Measurements from ENCODE around the gene MMRN2. TPM values are rescaled to one million over a fixed set of nuclear protein-coding genes. Genes with fewer than 3 reads are reported as not detected.

The MMRN2 gene
- total RNA-seq, 2 experiments from 2014 or later, result not detected

DNA sequence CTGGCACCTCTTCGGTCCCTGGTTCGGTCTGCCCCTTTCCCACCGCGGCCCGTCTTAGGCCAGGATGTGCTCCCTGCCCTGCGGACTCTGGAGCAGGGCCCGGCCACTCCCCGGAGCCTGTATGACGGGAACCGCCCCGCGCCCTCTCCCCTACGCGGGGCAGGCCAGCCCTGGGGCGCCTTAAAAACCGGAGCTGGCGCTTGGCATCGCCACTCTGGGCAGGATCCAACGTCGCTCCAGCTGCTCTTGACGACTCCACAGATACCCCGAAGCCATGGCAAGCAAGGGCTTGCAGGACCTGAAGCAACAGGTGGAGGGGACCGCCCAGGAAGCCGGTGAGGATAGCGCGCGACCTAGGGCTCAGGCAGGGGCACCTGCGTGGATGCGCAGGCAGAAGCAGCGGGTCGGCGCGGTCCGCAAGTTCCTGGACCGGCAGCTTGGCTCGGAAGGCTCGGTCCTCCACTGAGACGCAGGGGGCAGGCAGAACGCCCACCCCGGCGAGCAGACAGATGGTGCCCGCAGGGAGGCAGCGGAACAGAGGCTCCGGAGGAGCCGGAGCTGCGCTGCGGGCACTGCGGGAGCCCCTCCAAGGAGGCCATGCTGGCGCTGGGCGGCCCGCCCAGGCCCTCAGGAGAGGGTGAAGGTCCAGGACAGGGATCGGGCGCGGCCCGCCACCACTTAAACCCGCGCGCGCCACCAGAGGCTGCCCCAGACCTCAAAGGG is 11.0 kb upstream of the MMRN2 start, which contains the start of gene ADIRF:
ADIRF (plus strand) TSS at position 212 of the 723 bp plus-strand sequence; CDS start at position 275, 63 bp downstream.
- no peak within 1 kb of the TSS for H3K27ac ChIP-seq (ENCODE audit: low read depth, low read length, poor library complexity, severe bottlenecking)
- no peaks in the 10 kb centered on the region for H3K9me3 ChIP-seq (ENCODE audit: low read length)
- intact Hi-C loops (cut with micrococcal nuclease; ENCODE audit: unreplicated experiment), result loop anchor here (10.0 kb wide), 1 partner anchor 254 kb away; no protein-coding TSS in a partner anchor
- no peaks in the 10 kb centered on the region for H3K79me2 ChIP-seq (ENCODE audit: insufficient read depth, low read depth, low read length)
- H3K4me3 ChIP-seq (ENCODE audit: low read depth, low read length, poor library complexity, severe bottlenecking), result no peak within 1 kb of the TSS
- no peaks in the 10 kb centered on the region for H4K20me1 ChIP-seq (ENCODE audit: insufficient read depth, low read length)
- no peak within 1 kb of the TSS for H2AFZ ChIP-seq (ENCODE audit: low read length)
- DNase-seq (ENCODE audit: low spot score), result no peak
- H3K9me2 ChIP-seq (ENCODE audit: insufficient read depth, low read length), result no peaks in the 10 kb centered on the region
- no TSS peak for BruUV-seq (replicated peaks)
- no peaks in the 10 kb centered on the region for H3K4me1 ChIP-seq (ENCODE audit: insufficient read depth, low read length, poor library complexity, severe bottlenecking)
- no peak for TF ChIP-seq EZH2phosphoT487 (IDR thresholded peaks at IDR 0.05; ENCODE audit: borderline replicate concordance, low read depth, low read length)
- TF ChIP-seq, protein P1, sequence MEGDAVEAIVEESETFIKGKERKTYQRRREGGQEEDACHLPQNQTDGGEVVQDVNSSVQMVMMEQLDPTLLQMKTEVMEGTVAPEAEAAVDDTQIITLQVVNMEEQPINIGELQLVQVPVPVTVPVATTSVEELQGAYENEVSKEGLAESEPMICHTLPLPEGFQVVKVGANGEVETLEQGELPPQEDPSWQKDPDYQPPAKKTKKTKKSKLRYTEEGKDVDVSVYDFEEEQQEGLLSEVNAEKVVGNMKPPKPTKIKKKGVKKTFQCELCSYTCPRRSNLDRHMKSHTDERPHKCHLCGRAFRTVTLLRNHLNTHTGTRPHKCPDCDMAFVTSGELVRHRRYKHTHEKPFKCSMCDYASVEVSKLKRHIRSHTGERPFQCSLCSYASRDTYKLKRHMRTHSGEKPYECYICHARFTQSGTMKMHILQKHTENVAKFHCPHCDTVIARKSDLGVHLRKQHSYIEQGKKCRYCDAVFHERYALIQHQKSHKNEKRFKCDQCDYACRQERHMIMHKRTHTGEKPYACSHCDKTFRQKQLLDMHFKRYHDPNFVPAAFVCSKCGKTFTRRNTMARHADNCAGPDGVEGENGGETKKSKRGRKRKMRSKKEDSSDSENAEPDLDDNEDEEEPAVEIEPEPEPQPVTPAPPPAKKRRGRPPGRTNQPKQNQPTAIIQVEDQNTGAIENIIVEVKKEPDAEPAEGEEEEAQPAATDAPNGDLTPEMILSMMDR (conservative IDR thresholded peaks at IDR 0.05; ENCODE audit: low read length), result no peak
- POLR2A ChIA-PET, result no interaction called here
- CTCF ChIA-PET (ENCODE audit: unreplicated experiment), result no interaction called here
- H3K4me2 ChIP-seq (ENCODE audit: low read length), result no peak within 1 kb of the TSS
- no peaks in the 10 kb centered on the region for H3K36me3 ChIP-seq (ENCODE audit: insufficient read depth, low read length)

DNA sequence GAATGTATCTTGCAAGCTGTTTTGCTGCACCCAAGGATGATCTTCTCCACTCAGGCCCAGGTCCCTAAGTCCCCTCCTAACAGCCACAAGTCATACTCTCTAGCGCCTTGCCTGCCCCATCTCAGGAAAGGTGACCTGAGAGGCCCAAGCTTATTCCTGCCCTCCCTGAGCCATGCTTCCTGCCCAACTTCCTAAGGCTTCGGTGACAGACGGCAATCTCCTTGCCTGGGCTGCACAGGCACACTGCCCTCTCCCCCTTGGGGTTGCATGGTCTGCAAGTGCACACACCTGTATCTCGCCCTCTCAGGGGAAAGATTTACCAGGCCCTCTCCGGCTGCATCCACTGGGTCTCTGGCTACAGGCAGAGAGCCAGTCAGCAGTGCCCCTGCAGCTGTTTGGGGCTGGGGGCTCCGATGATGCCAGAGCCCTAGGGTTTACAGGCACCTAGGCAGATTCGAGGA is 10.1 kb upstream of the MMRN2 start:
- ChIA-PET CTCF (ENCODE audit: unreplicated experiment) (no interaction called here), POLR2A (no interaction called here)
- H3K4me2 ChIP-seq (ENCODE audit: low read length), result no peak overlapping the region
- H3K36me3 ChIP-seq (ENCODE audit: insufficient read depth, low read length), result no peaks in the 10 kb centered on the region
- intact Hi-C loops (cut with micrococcal nuclease; ENCODE audit: unreplicated experiment), result loop anchor here (10.0 kb wide), 1 partner anchor 253 kb away; no protein-coding TSS in a partner anchor
- no peak overlapping the region for H2AFZ ChIP-seq (ENCODE audit: low read length)
- no peak overlapping the region for H3K4me3 ChIP-seq (ENCODE audit: low read depth, low read length, poor library complexity, severe bottlenecking)
- no peaks in the 10 kb centered on the region for H4K20me1 ChIP-seq (ENCODE audit: insufficient read depth, low read length)
- no peak for DNase-seq (ENCODE audit: low spot score)
- H3K79me2 ChIP-seq (ENCODE audit: insufficient read depth, low read depth, low read length), result no peaks in the 10 kb centered on the region
- no peaks in the 10 kb centered on the region for H3K9me3 ChIP-seq (ENCODE audit: low read length)
- TF ChIP-seq, protein P1 (conservative IDR thresholded peaks at IDR 0.05; ENCODE audit: low read length), result no peak
- no peak for TF ChIP-seq EZH2phosphoT487 (IDR thresholded peaks at IDR 0.05; ENCODE audit: borderline replicate concordance, low read depth, low read length)
- no peaks in the 10 kb centered on the region for H3K9me2 ChIP-seq (ENCODE audit: insufficient read depth, low read length)
- BruUV-seq (replicated peaks), result no TSS peak
- no peaks in the 10 kb centered on the region for H3K4me1 ChIP-seq (ENCODE audit: insufficient read depth, low read length, poor library complexity, severe bottlenecking)
- no peak overlapping the region for H3K27ac ChIP-seq (ENCODE audit: low read depth, low read length, poor library complexity, severe bottlenecking)

Measured in OCI-LY7 (cell line).